NCI-H345 treated with DMSO at 0.1 percent for 48 hours (cell line): ENCODE results near the gene GUCA2B.

Experiments used
- DNase-seq: peaks from one replicate; lab custom pipeline; 2025; ENCODE audit not compliant: unreplicated experiment; lab: John Stamatoyannopoulos, UW

Gene GUCA2B

GRCh38 chr1:42152907-42153600 is at the start of gene GUCA2B:
Gene GUCA2B, plus strand, starts transcription at chr1:42153410. Its CDS starts 41 bp downstream, at chr1:42153451.
- no peak for DNase-seq

DNA sequence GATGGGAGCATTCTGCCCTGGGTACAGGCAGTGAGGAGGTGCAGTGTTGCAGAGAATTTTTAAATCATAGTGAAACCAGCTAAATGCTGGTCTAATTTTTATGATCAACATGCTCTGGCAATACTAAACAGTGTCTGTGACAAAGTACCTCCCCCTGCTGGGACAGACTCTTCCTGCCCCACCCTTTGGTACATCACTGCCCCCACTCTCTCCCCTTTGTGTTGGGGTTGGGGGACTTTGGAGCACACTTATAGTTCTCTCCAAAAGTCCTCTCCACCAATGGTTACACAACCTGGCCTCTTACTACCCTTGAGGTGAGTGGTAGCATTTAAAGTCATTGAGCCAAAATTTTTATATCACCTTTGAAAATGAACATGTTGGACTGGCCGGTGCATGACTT is 48.2 kb upstream of the GUCA2B start:
- no peak for DNase-seq

DNA sequence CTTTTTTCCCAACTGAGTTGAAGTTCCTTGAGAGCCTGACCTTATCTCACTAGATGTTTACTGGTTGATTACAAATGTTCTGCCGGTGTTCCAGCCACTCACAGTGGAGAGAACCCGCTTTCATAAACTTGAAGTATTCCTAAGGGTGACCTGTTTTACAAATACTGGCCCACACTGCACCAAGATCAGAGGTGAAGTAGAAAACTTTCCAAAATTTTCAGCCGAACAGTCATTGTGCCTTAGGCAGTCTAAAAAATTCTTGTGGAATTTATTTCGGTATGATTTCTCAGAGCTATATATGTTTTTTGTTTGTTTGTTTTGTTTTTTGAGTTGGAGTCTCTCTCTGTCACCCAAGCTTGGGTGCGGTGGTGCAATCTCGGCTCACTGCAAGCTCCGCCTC is 44.9 kb upstream of the GUCA2B start:
- DNase-seq = no peak

GRCh38 chr1:42109600-42109999 is 43.6 kb upstream of the GUCA2B start:
- DNase-seq = no peak

- no peak for DNase-seq
Measured at GRCh38 chr1:42114229-42114628, 39.0 kb upstream of the GUCA2B start.

DNA sequence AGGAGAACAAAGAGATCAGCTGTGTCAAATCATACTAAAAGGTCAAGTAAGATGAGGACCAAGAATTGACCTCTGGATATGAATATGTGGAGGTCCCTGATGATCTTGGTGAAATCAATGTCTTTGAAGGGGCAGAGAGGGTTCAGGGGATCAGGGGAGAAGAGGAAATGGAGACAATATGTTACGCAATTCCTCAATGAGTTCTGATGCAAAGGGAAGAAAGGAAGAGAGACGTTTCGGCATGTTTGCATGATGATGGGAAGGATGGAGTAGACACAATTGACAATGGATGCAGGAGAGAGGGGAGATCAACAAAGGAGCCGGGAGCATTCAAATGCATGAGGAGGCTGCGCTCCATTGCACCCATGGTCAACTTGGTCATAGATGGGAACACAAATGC is 36.0 kb upstream of the GUCA2B start:
- DNase-seq = no peak

GRCh38 chr1:42118125-42118524 is 35.1 kb upstream of the GUCA2B start:
- no peak for DNase-seq

DNA sequence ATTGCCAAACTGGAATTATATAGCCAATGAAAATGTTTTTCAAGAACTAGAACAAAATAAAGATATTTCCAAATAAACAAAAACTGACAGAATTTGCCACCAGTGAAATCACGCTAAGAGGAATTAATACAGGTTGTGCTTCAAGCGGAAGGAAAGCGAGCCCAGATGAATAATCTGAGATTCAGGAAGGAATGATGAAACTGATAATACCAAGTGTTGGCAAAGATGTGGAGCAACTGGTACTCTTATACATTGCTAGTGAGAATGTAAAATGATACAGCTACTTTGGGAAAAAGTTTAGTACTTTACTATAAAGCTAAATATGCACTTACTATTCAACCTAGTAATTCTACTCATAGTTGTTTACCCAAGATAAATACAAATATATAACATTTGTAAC is 30.8 kb upstream of the GUCA2B start:
- DNase-seq = no peak

- no peak for DNase-seq
Measured at GRCh38 chr1:42125552-42125951, 27.7 kb upstream of the GUCA2B start.

GRCh38 chr1:42127767-42128166 is 25.4 kb upstream of the GUCA2B start:
- DNase-seq = no peak

- no peak for DNase-seq
Measured at GRCh38 chr1:42128499-42128898, 24.7 kb upstream of the GUCA2B start.

GRCh38 chr1:42128964-42129363 is 24.2 kb upstream of the GUCA2B start:
- DNase-seq = no peak

DNA sequence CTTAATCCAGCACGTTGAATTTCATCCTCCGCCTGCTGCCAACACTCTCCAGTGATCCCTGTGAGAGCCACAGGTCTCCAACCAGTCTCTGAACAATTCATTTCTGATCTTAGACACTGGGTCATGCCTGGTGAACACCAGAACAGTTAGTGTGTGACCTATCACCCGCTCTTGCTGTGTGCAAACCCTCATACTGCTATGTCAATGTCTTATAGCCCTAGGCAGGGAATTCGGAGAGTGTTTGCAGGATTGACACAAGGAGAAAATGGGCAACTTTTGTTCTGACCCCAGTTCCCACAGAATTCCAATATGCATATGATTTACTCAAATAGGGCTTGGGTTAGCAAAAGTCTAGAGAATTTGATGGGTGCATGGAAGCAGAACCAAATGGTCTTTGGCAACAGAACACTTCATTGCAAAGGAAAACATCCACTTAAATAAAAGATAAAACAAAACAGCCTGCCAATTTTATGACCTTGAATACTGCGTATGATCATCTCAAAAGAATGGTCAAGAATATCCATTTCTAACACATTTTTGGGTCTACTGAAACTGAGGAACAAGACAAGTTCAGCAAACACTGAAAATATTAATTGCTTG is 23.0 kb upstream of the GUCA2B start:
- DNase-seq = no peak

DNA sequence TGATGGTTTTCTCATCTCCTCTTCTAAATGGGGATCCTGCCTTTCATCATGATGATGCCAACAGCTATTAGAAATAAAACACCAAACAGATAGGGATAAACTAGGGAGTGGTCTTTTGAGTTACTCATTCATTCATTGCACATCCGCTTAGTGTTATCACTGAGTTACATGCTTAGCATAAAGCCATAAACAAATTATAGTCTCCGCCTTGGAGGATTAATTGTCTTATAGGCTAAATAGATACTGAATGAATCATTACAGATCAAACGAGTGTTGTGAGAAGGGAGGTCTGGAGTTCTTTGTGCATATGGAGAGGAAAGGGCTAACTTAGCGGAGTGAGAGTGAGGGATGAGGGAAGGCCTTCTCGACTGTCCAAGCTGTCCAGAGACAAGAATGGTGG is 19.8 kb upstream of the GUCA2B start:
- no peak for DNase-seq

DNA sequence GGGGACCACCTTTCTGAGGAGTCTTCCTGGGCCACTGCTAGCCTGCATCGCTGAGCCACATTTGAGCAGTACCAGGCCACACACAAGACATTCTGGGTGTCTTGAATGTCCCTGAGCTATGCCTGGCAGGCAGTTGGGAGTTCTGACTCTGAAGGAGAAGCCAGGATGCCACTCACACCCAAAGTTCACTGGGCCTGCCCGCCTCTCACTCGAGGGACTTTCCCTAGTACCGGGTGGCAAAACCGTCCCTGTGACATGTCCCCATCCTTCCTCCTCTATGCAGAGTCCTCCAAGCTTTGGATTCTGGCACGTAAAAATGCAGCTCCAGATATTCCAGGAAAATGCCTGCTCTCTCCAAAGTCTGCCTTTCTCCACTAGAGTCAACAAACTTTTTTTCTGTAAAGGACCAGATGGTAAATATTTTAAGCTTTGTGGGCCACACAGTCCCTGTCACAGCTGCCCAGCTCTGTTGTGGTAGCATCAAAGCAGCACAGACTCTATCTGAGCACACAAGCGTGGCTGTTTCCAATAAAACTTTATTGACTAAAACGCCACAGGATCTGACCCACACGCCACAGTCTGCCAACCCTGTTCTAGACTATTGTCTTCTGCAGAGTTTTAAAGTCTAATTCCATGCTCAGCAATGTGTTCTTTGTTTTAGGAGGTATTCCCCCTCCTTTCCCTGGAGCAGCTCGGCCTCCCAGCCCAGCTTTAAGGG is 19.2 kb upstream of the GUCA2B start:
- DNase-seq = no peak

- no peak for DNase-seq
Measured at GRCh38 chr1:42135426-42135825, 17.8 kb upstream of the GUCA2B start.

- DNase-seq = no peak
Measured at GRCh38 chr1:42136466-42136865, 16.7 kb upstream of the GUCA2B start.

- DNase-seq = no peak
Measured at GRCh38 chr1:42137766-42138165, 15.4 kb upstream of the GUCA2B start.

- DNase-seq = no peak
Measured at GRCh38 chr1:42138586-42138985, 14.6 kb upstream of the GUCA2B start.

DNA sequence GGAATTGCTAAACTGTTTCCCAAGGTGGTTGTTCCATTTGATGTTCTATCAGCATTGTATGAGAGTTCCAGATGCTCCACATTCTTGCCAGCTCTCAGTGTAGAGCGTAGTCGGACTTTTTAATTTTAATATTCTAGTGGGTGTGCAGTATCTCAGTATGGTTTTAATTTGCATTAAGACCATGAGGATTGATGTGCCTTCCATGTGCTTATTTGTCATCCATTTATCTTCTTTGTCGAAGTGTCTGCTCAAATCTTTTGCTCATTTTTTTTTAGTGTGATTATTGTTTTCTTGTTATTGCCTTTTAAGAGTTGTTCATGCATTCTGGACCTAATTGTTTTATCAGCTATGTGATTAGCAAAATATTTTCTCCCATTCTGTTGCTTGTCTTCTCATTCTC is 13.8 kb upstream of the GUCA2B start:
- no peak for DNase-seq

- no peak for DNase-seq
Measured at GRCh38 chr1:42140191-42140590, 13.0 kb upstream of the GUCA2B start.

GRCh38 chr1:42141978-42142377 is 11.2 kb upstream of the GUCA2B start:
- DNase-seq = no peak
